AG09309 (cell line): ENCODE results near the gene MALRD1.

ENCODE experiments used
- DNase-seq: peaks from one replicate; pipeline ENCODE4 v3.0.0-alpha.2; 2010; ENCODE audit warnings: low read depth
- H3K4me3 ChIP-seq: 2 replicates; pipeline ENCODE4 v1.5.1; 2011; ENCODE audit warnings: mild to moderate bottlenecking, low read depth, low read length, moderate library complexity; ENCODE audit not compliant: control insufficient read depth
- CTCF ChIP-seq: IDR thresholded peaks from 2 replicates; pipeline ENCODE4 v1.5.1; 2011; ENCODE audit warnings: mild to moderate bottlenecking, low read depth, low read length, inconsistent platforms; ENCODE audit not compliant: insufficient read depth, control insufficient read depth; ENCODE audit errors: missing control alignments

Gene MALRD1

GRCh38 chr10:19580691-19581090 lies 532.1 kb downstream of the MALRD1 start:
- H3K4me3 ChIP-seq = no peak overlapping the region
- TF ChIP-seq CTCF = no peak
- no peak for DNase-seq

DNA sequence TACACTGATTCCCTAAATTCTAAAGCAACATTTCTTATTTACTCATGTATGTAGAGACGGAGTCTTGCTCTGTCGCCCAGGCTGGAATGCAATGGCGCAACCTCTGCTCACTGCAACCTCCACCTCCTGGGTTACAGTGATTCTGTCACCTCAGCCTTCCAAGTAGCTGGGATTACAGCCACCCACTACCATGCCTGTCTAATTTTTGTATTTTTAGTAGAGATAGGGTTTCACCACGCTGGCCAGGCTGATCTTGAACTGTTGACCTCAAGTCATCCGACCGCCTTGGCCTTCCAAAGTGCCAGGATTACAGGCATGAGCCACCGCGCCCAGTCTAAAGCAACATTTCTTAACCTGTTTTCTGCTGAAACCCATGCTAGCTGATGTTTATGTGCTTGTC lies 540.0 kb downstream of the MALRD1 start:
- H3K4me3 ChIP-seq = no peak overlapping the region
- no peak for DNase-seq
- TF ChIP-seq CTCF = no peak

DNA sequence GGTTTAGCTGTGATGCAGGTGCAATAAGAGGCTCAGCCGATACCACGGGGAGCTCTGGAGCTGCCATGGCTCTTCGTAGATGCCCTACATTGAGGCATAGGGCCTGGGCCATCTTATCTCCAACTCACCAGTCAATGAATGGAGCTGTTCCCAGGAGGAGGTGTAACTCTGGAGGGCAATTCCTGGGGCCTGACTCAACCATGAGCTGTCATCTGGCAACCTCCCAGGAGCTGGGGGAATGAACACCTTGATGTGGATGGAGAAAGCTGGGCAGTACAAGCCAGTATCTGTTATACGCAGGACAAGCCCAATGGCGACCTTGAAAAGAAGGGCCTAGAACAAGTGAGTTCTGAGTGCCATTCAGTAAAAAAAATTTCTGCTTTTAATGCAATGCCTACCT lies 543.7 kb downstream of the MALRD1 start:
- DNase-seq = no peak
- no peak overlapping the region for H3K4me3 ChIP-seq
- TF ChIP-seq CTCF = no peak

- DNase-seq = no peak
- H3K4me3 ChIP-seq = no peak overlapping the region
- no peak for TF ChIP-seq CTCF
These were observed 546.7 kb downstream of the MALRD1 start for GRCh38 chr10:19595212-19595845.

DNA sequence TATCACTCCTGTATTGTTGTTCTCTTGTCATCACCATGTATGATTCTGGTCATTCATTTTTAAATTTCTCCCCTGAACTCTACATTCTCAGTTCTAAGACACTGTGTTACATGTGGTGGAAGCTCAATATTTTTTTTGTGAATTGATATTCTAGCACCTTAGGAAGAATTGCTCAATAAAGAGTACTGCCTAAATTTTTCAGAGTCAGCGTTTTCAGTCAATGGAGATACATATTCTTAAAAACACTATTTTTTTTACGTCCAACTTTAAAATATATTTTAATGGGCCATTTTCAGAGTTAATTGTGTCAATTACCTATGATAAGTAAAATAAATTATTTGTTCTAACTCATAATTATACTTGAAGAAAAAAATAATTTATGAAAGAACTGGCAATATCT lies 557.2 kb downstream of the MALRD1 start:
- H3K4me3 ChIP-seq = no peak overlapping the region
- DNase-seq = no peak
- TF ChIP-seq CTCF = no peak

DNA sequence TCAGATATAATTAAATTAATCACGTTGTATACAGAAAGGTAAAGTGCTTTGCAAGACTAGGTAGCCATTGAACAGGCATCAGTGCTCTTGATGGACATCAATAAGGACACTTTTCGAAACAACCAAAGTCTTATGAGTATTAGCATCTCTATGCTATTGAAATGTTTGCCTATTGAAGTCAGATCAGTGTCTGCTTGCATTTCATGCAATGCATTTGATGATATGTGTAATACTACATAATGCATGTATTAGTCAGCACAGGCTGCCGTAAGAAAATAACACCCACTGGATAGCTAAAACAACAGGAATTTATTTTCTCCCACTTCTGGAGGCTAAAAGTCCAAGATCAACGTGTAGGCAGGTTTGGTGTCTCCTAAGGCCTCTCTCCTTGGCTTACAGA lies 558.4 kb downstream of the MALRD1 start:
- DNase-seq = no peak
- H3K4me3 ChIP-seq = no peak overlapping the region
- no peak for TF ChIP-seq CTCF

- H3K4me3 ChIP-seq = no peak overlapping the region
- DNase-seq = no peak
- no peak for TF ChIP-seq CTCF
These were observed 563.2 kb downstream of the MALRD1 start for GRCh38 chr10:19611775-19612174.
